Cardiac muscle cell (in vitro differentiated cells and primary cell): Measurements from ENCODE around the gene AGAP1. TPM values are rescaled to one million over a fixed set of nuclear protein-coding genes. Genes with fewer than 3 reads are reported as not detected.

Source experiments
- DNase-seq, 2 donors: peaks; one replicate each; pipeline versions ENCODE4 v3.0.0 to v3.0.0-alpha.2; 2010 to 2017; ENCODE audit warnings: low read depth in 1 of 2, low spot score in 1 of 2
- H3K27ac ChIP-seq: fragments of 200-600 bp; sonication (generic); 2 replicates; pipeline ENCODE4 v1.5.1; 2016
- H3K27me3 ChIP-seq: fragments of 200-600 bp; sonication (generic); 2 replicates; pipeline ENCODE4 v1.6.0; 2016; ENCODE audit warnings: control low read depth
- H3K36me3 ChIP-seq: fragments of 200-600 bp; sonication (generic); 2 replicates; pipeline ENCODE4 v1.5.1; 2016; ENCODE audit warnings: control low read depth
- H3K4me1 ChIP-seq: fragments of 200-600 bp; sonication (generic); 2 replicates; pipeline ENCODE4 v1.8.1; 2017; ENCODE audit warnings: low read depth, mild to moderate bottlenecking, mixed run types
- H3K4me3 ChIP-seq: fragments of 200-600 bp; sonication (generic); 2 replicates; pipeline ENCODE4 v1.5.1; 2016; ENCODE audit warnings: mild to moderate bottlenecking
- H3K9me3 ChIP-seq: fragments of 200-600 bp; sonication (generic); 2 replicates; pipeline ENCODE4 v1.5.1; 2017; ENCODE audit warnings: low read depth, mild to moderate bottlenecking, control low read depth
- polyA plus RNA-seq: library from polyadenylated mRNA; unstranded; fragments of >200 nt; fragmentation: Nextera tagmentation; extraction: Ambion mirVana; gene quantifications from 2 replicates; pipeline ENCODE4 v1.2.1, GENCODE V29; 2016
- total RNA-seq: library from RNA; depleted of rRNA; stranded (reverse); fragments of >200 nt; gene quantifications from 2 replicates; pipeline ENCODE4 v1.2.3, GENCODE V29; 2016
- TF ChIP-seq, protein P1 (sequence below): IDR thresholded peaks from 2 replicates; pipeline ENCODE4 v1.5.1; 2012; ENCODE audit warnings: low read depth, mild to moderate bottlenecking, low read length

Gene AGAP1
- total and polyA plus RNA-seq, 2 experiments from 2014 or later = 8.6 to 38.2 TPM

GRCh38 chr2:235597081-235597615, 103.3 kb downstream of the AGAP1 start:
- TF ChIP-seq, protein P1, sequence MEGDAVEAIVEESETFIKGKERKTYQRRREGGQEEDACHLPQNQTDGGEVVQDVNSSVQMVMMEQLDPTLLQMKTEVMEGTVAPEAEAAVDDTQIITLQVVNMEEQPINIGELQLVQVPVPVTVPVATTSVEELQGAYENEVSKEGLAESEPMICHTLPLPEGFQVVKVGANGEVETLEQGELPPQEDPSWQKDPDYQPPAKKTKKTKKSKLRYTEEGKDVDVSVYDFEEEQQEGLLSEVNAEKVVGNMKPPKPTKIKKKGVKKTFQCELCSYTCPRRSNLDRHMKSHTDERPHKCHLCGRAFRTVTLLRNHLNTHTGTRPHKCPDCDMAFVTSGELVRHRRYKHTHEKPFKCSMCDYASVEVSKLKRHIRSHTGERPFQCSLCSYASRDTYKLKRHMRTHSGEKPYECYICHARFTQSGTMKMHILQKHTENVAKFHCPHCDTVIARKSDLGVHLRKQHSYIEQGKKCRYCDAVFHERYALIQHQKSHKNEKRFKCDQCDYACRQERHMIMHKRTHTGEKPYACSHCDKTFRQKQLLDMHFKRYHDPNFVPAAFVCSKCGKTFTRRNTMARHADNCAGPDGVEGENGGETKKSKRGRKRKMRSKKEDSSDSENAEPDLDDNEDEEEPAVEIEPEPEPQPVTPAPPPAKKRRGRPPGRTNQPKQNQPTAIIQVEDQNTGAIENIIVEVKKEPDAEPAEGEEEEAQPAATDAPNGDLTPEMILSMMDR = no peak
- no peak for DNase-seq
- no peaks in the 10 kb centered on the region for H3K27me3 ChIP-seq
- H3K4me1 ChIP-seq = no peaks in the 10 kb centered on the region
- H3K27ac ChIP-seq = no peak overlapping the region
- H3K9me3 ChIP-seq = no peaks in the 10 kb centered on the region
- no peaks in the 10 kb centered on the region for H3K36me3 ChIP-seq
- H3K4me3 ChIP-seq = no peak overlapping the region

DNA sequence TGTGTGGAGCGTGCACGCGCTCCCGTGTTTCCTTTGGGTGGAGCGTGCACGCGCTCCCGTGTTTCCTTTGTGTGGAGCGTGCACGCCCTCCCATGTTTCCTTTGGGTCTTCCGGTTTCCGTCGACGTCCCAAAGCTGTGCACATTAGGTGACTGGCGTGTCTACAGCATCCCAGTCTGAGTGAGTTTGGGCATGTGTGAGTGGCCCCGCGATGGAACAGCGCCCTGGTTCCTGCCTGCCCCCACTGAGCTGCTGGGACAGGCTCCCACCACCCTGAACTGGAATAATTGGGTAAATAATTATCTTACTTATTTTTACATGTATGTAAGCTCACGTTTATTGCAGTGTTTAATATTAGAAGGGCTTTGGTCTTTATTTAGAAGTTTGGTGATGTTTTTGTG, 104.2 kb downstream of the AGAP1 start:
- H3K27me3 ChIP-seq = no peaks in the 10 kb centered on the region
- no peak for DNase-seq
- no peak overlapping the region for H3K27ac ChIP-seq
- H3K36me3 ChIP-seq = no peaks in the 10 kb centered on the region
- H3K4me1 ChIP-seq = no peaks in the 10 kb centered on the region
- no peaks in the 10 kb centered on the region for H3K9me3 ChIP-seq
- H3K4me3 ChIP-seq = no peak overlapping the region
- TF ChIP-seq, protein P1 = no peak

DNA sequence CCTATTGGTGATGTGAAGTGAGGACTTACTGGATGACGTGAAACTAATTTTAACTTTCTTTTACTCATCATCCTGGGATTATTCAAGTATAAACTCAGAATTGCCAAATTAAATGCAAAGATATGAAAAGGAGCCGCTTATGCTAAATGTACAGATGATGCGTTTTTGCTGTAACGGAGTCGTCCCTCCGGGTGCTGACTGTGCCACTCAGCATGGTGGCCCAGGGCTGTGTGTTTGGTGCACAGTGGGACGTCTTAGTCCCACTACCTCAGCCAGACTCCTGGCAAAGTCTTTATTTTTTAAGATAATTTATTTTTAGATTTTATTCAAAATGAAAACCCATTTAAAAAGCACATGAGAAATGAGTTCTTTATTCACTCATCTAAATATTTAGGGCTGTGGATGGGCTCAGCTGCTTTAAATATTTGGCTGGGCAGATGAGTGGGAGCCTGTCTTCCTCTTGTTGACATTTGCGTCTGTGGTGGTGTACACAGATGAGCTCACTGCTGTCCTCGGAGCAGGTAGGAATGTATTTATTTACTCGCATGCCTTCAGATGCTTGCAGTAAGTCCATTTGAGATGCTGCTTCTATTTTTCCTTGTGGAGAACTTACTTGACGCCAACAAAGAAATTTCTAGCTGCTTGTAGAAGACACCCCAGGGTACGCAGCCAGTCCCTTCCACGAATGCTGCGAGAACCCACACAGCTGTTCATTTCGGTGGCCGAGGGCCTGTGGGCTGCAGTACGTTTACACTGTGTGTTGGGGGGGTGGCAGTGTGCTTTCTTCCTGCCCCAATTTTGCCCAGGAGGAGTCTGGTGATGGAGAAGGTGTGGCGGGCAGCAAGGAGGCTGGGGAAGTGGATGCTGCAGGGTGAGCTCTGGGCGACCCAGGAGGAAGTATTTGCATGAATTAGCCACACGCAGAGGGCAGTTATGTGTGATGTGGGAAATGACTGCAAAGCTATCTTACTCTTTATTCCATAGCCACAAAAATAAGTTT, 105.0 kb downstream of the AGAP1 start:
- no peaks in the 10 kb centered on the region for H3K27me3 ChIP-seq
- H3K9me3 ChIP-seq = no peaks in the 10 kb centered on the region
- H3K4me3 ChIP-seq = no peak overlapping the region
- H3K27ac ChIP-seq = no peak overlapping the region
- no peaks in the 10 kb centered on the region for H3K4me1 ChIP-seq
- no peak for DNase-seq
- TF ChIP-seq, protein P1 = no peak
- no peaks in the 10 kb centered on the region for H3K36me3 ChIP-seq

DNA sequence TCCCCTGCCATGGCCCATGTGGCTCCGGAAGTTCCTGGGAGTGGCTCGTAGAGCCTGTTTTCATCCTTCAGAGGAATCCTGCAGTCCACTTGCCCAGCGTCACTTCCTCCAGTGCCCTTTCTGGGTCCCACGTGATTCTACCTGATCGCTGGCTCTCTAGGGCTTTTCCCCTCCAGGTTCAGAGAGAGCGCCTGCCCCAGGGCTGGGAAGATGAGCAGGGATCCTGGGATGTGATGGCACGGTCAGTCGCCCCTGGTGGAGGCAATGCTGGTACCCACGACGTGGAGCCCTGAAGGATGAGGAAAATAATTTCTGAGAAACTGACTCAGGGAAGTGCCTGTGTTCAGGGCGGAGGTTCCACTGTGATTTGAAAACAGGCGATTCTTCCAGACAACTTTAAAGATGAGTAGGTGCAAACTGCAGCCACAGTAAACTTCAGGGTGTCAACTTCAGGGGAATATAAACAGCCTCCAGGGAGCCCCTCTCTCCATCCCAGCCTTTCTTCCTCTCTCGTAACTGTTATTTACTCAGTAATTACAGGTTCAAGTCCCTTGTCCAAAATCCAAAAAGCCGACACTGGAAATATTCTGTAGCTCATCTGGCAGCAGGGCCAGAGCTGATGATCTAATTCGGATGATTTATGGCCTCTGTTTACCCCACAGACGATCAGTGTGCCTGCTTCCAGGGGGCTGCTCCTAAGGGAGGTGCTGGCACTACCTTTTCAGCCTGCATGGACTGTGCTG, 105.9 kb downstream of the AGAP1 start:
- Histone ChIP-seq H3K27ac (no peak overlapping the region), H3K36me3 (no peaks in the 10 kb centered on the region), H3K9me3 (no peaks in the 10 kb centered on the region), H3K4me3 (no peak overlapping the region), H3K4me1 (no peaks in the 10 kb centered on the region), H3K27me3 (no peaks in the 10 kb centered on the region)
- TF ChIP-seq, protein P1 = no peak
- DNase-seq = no peak

DNA sequence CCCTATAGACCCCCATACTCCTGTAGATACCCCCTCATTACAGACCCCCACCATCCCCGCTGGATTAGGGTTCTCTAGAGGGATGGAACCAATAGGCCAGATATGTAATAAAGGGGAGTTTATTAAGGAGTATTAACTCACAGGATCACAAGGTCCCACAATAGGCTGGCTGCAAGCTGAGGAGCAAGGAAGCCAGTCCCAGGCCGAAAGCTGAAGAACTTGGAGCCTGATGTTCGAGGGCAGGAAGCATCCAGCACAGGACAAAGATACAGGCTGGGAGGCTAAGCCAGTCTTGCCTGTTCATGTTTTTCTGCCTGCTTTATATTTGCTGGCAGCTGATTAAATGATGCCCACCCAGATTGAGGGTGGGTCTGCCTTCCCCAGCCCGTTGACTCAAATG, 106.6 kb downstream of the AGAP1 start:
- no peak overlapping the region for H3K4me3 ChIP-seq
- H3K36me3 ChIP-seq = no peaks in the 10 kb centered on the region
- no peak overlapping the region for H3K27ac ChIP-seq
- DNase-seq = no peak
- TF ChIP-seq, protein P1 = no peak
- H3K9me3 ChIP-seq = no peaks in the 10 kb centered on the region
- H3K27me3 ChIP-seq = no peaks in the 10 kb centered on the region
- H3K4me1 ChIP-seq = no peaks in the 10 kb centered on the region
